T-cell (primary cell): Measurements from ENCODE around the gene ARID3A. TPM values are rescaled to one million over a fixed set of nuclear protein-coding genes. Genes with fewer than 3 reads are reported as not detected.

ENCODE experiments used
- ATAC-seq, 4 experiments: fragments of 200-7000 bp in 3 of 4; fragments of 150-1000 bp in 1 of 4; cut with Tn5 transposase; replicated peaks in 1 of 4; 1 replicate in 3 of 4; 2 replicates in 1 of 4; pipeline ENCODE4 v1.10.0; 2021; ENCODE audit warnings: moderate library complexity in 3 of 4, mild to moderate bottlenecking in 2 of 4, moderate number of reproducible peaks in 1 of 4
- CTCF ChIA-PET, 2 donors: fragments of 300-600 bp; sonication (Branson Sonifier 250); formaldehyde crosslinking; loops; one replicate each; lab custom pipeline; 2022; ENCODE audit warnings: antibody characterized with exemption in 2 of 2; lab: Charles Lee
- POLR2A ChIA-PET, 2 donors: fragments of 300-600 bp; sonication (Branson Sonifier 250); formaldehyde crosslinking; loops; one replicate each; lab custom pipeline; 2022; ENCODE audit warnings: antibody characterized with exemption in 2 of 2; lab: Charles Lee
- DNase-seq, 35 experiments: peaks; one replicate each; pipeline versions ENCODE4 v3.0.0 to v3.0.0-alpha.2; 2013 to 2023
- H3K27ac ChIP-seq: one replicate; pipeline ENCODE4 v1.5.1; 2013; ENCODE audit warnings: low read length
- H3K27me3 ChIP-seq, 2 experiments: replicated peaks in 1 of 2; 1 replicate in 1 of 2; 2 replicates in 1 of 2; pipeline versions ENCODE4 v1.6.1 to v1.7.0; 2013; ENCODE audit warnings: low read length in 1 of 2, mixed read lengths in 1 of 2; ENCODE audit not compliant: control insufficient read depth in 2 of 2, insufficient read depth in 2 of 2; ENCODE audit errors: extremely low read depth in 1 of 2
- H3K36me3 ChIP-seq, 2 donors: 1 replicate in 1 of 2; 2 replicates in 1 of 2; pipeline versions ENCODE4 v1.6.1 to v1.7.0; 2013; ENCODE audit warnings: low read length in 1 of 2; ENCODE audit not compliant: control insufficient read depth in 2 of 2, insufficient read depth in 1 of 2; ENCODE audit errors: extremely low read depth in 1 of 2
- H3K4me1 ChIP-seq, 2 experiments: 1 replicate in 1 of 2; 2 replicates in 1 of 2; pipeline versions ENCODE4 v1.6.1 to v1.7.0; 2013; ENCODE audit warnings: low read length in 2 of 2, mixed read lengths in 1 of 2; ENCODE audit not compliant: insufficient read depth in 2 of 2, control insufficient read depth in 1 of 2; ENCODE audit errors: extremely low read depth in 1 of 2
- H3K4me3 ChIP-seq, 2 donors: 1 replicate in 1 of 2; 2 replicates in 1 of 2; pipeline versions ENCODE4 v1.5.1 to v1.7.0; 2013; ENCODE audit warnings: mild to moderate bottlenecking in 2 of 2, low read length in 1 of 2, moderate library complexity in 1 of 2; ENCODE audit not compliant: control insufficient read depth in 1 of 2; ENCODE audit errors: extremely low read depth in 1 of 2
- H3K9me3 ChIP-seq: 2 replicates; pipeline ENCODE4 v1.7.0; 2013
- H3K27ac Mint-ChIP-seq, 2 donors: one replicate each; pipeline ENCODE4 v1.8.0; 2020 to 2021; ENCODE audit warnings: mild to moderate bottlenecking in 2 of 2, mixed read lengths in 2 of 2
- H3K27me3 Mint-ChIP-seq, 2 donors: one replicate each; pipeline ENCODE4 v1.8.0; 2021 to 2022; ENCODE audit warnings: mixed read lengths in 2 of 2
- H3K36me3 Mint-ChIP-seq: one replicate; pipeline ENCODE4 v1.8.0; 2021; ENCODE audit warnings: mixed read lengths
- H3K4me1 Mint-ChIP-seq, 3 donors: one replicate each; pipeline ENCODE4 v1.8.0; 2020 to 2022; ENCODE audit warnings: mixed read lengths in 3 of 3, mild to moderate bottlenecking in 1 of 3
- H3K4me3 Mint-ChIP-seq, 3 donors: one replicate each; pipeline ENCODE4 v1.8.0; 2020 to 2022; ENCODE audit warnings: mild to moderate bottlenecking in 3 of 3, mixed read lengths in 3 of 3, moderate library complexity in 3 of 3
- H3K9me3 Mint-ChIP-seq, 3 donors: one replicate each; pipeline ENCODE4 v1.8.0; 2020 to 2022; ENCODE audit warnings: mixed read lengths in 3 of 3
- WGBS: methylation state at CpG from one replicate; pipeline ENCODE4 v1.1.5; 2013; ENCODE audit warnings: missing lambda C conversion rate; ENCODE audit not compliant: insufficient coverage; 5-methylcytosine and 5-hydroxymethylcytosine counted together
- total RNA-seq, 35 experiments: library from RNA in 6 of 35; stranded (reverse) in 6 of 35; fragments of 120-200 nt in 1 of 35; gene quantifications; one replicate each; pipeline versions ENCODE4 v1.2.1 to v1.2.4 and lab custom pipeline; 2013 to 2026

Gene ARID3A
- total RNA-seq, 5 donors from 2014 or later (not counting 1 experiment from before 2014, with no cell fraction given), result 9.8 to 13.2 (median 12.0) TPM

DNA sequence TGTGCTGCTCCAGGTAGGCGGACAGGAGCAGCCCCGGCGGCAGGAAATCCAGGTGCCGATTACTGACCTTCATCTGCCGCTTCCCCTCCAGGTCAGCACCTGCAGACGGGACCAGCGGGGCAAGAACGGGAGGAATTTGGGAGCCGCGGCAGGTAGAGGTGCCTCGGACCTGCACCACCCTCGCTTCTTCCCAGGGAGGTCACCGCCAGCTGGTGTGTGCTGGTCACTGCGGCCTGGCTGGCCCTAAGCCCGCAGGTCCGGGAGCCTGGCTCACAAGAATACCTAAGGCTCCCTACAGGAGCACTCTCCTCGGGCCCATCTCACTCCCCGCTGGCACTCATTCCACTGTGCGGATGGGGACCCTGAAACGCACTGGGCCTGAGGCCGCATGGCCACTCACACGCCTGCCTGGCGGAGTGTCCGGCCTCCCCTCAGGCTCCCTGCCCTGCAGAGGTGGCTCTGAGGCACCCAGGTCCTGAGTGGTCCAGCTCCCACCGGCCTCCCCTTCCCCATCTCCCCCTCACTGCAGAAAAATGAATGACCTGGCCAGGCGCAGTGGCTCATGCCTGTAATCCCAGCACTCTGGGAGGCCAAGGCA lies 28.3 kb upstream of the ARID3A start:
- no peak overlapping the region for H3K27ac Mint-ChIP-seq

DNA sequence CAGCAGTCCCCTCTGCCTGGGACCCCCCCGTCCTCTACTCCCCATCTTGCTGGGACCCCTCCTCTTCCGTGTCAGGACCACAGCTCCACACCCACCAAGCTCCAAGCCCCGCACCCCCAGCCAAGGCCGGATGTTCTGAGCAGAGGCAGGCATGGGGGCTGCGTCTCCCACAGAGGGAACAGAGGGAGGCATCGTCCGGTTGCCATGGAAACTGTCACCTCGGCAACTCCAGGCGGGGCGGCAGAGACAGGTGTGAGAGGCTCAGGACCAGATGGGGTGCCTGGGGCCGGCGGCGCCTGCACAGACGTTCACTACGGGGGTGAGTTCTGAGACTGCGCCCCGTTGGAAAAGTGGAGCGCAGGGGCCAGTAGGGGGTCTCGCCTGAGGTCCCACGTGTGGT lies 27.2 kb upstream of the ARID3A start:
- H3K27me3 Mint-ChIP-seq, result no peaks in the 10 kb centered on the region
- Histone ChIP-seq H3K4me3 (no peak overlapping the region), H3K9me3 (no peaks in the 10 kb centered on the region), H3K36me3 (peaks cover 8 to 54% of the 10 kb centered on the region in 2 donors), H3K27ac (no peak overlapping the region), H3K27me3 (no peaks in the 10 kb centered on the region), H3K4me1 (peaks cover 0 to 51% of the 10 kb centered on the region in 2 experiments)
- H3K9me3 Mint-ChIP-seq, result no peaks in the 10 kb centered on the region
- ChIA-PET POLR2A (interaction anchor here (0.6 to 0.7 kb wide), 2 partner anchors 10 to 24 kb away, joined by 4 read pairs; no protein-coding TSS in a partner anchor), CTCF (no interaction called here)
- H3K36me3 Mint-ChIP-seq, result peaks cover 6% of the 10 kb centered on the region
- WGBS, result 75% methylated on average over 13 of the region's 20 CpGs
- peak; percentile 25 to 57 (median 34) for ATAC-seq
- H3K4me3 Mint-ChIP-seq, result no peak overlapping the region
- peak in 20 of 35 experiments; percentile 29 to 66 (median 48) for DNase-seq
- H3K4me1 Mint-ChIP-seq, result peaks cover 13 to 42% (median 24%) of the 10 kb centered on the region in 3 donors
- peak overlapping the region; percentile 16 to 31 for H3K27ac Mint-ChIP-seq

More for the DNA sequence above, 28.3 kb upstream of the ARID3A start:
- no peak for ATAC-seq
- 94% methylated on average over 25 of the region's 26 CpGs for WGBS
- ChIA-PET CTCF (interaction anchor here in 1 of 2 donors (0.7 kb wide), 2 partner anchors 14 to 271 kb away, joined by 4 to 6 read pairs; no protein-coding TSS in a partner anchor), POLR2A (no interaction called here)
- Histone ChIP-seq H3K27ac (no peak overlapping the region), H3K9me3 (no peaks in the 10 kb centered on the region), H3K4me1 (peaks cover 0 to 44% of the 10 kb centered on the region in 2 experiments), H3K36me3 (peaks cover 5 to 49% of the 10 kb centered on the region in 2 donors), H3K4me3 (no peak overlapping the region), H3K27me3 (no peaks in the 10 kb centered on the region)
- no peak for DNase-seq
- no peaks in the 10 kb centered on the region for H3K9me3 Mint-ChIP-seq
- peaks cover 0 to 4% of the 10 kb centered on the region in 2 donors for H3K27me3 Mint-ChIP-seq
- no peak overlapping the region for H3K4me3 Mint-ChIP-seq
- H3K4me1 Mint-ChIP-seq, result peaks cover 17 to 45% (median 26%) of the 10 kb centered on the region in 3 donors
- peaks cover 9% of the 10 kb centered on the region for H3K36me3 Mint-ChIP-seq

DNA sequence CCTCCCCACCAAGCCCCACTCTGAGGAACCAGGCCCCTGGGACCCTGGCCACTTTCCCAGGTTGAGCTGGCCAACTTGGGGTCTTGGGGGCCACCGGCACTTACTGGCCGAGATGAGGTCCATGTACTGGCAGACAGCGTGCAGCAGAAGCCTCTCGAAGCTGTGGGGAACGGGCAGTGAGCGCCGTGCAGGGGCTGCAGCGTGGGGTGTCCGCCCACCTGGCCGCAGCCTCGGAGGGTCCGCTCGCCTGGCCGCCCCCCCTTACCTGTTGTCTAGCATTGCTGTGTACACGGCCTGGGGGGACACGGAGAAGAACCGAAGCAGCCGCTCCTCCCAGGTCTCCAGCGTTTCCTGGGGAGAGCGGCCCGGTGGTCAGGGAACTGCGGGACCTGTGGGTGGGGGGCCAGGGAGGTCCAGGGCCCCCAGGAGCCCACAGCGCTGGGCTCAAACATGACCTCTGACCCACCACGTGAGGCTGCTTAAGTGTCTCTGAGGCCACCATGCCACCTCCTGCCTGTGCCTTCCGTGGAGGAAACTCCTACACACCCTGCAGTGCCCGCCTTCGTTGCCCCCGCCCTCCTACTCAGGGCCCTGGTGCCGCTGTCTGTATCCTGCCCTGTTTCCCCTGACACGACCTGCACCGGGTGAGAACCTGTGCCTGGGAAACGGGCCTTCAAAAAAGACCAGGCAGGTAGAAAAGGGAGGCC lies 26.3 kb upstream of the ARID3A start:
- Mint-ChIP-seq H3K36me3 (peaks cover 11% of the 10 kb centered on the region), H3K27me3 (no peaks in the 10 kb centered on the region), H3K4me3 (no peak overlapping the region), H3K27ac (no peak overlapping the region), H3K4me1 (peaks cover 13 to 41% (median 28%) of the 10 kb centered on the region in 3 donors), H3K9me3 (no peaks in the 10 kb centered on the region)
- Histone ChIP-seq H3K27ac (no peak overlapping the region), H3K27me3 (no peaks in the 10 kb centered on the region), H3K36me3 (peaks cover 8 to 59% of the 10 kb centered on the region in 2 donors), H3K4me3 (no peak overlapping the region), H3K9me3 (no peaks in the 10 kb centered on the region), H3K4me1 (peaks cover 0 to 54% of the 10 kb centered on the region in 2 experiments)
- POLR2A ChIA-PET, result interaction anchor here in 1 of 2 donors (0.6 kb wide), 1 partner anchor 16 kb away, joined by 4 read pairs; no protein-coding TSS in a partner anchor
- CTCF ChIA-PET, result no interaction called here
- DNase-seq (no peak), ATAC-seq (no peak)
- WGBS, result 88% methylated on average over 17 of the region's 32 CpGs

DNA sequence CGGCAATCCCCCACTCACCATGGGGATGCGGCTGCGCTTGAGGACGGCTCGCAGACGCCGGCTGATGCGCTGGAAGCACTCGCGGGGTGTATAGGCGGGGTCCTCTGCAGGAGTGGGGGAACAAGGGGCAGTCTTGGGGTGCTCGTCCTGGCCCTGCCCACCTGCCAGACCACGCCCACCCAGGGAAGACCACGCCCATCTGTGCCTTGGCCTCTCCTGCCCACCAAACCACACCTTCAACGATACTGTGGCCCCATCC lies 25.9 kb upstream of the ARID3A start:
- Histone ChIP-seq H3K4me3 (no peak overlapping the region), H3K36me3 (peaks cover 8 to 61% of the 10 kb centered on the region in 2 donors), H3K27me3 (no peaks in the 10 kb centered on the region), H3K4me1 (peaks cover 0 to 59% of the 10 kb centered on the region in 2 experiments), H3K27ac (peak overlapping the region; percentile 38), H3K9me3 (no peaks in the 10 kb centered on the region)
- Mint-ChIP-seq H3K27me3 (no peaks in the 10 kb centered on the region), H3K36me3 (peaks cover 12% of the 10 kb centered on the region), H3K9me3 (no peaks in the 10 kb centered on the region), H3K4me3 (no peak overlapping the region), H3K27ac (peak overlapping the region in 1 of 2 donors; percentile 43), H3K4me1 (peaks cover 18 to 46% (median 30%) of the 10 kb centered on the region in 3 donors)
- no peak for DNase-seq
- peak in 2 of 4 experiments; percentile 8 to 14 for ATAC-seq
- CTCF ChIA-PET, result no interaction called here
- POLR2A ChIA-PET, result no interaction called here
- 87% methylated on average over 13 of the region's 15 CpGs for WGBS

DNA sequence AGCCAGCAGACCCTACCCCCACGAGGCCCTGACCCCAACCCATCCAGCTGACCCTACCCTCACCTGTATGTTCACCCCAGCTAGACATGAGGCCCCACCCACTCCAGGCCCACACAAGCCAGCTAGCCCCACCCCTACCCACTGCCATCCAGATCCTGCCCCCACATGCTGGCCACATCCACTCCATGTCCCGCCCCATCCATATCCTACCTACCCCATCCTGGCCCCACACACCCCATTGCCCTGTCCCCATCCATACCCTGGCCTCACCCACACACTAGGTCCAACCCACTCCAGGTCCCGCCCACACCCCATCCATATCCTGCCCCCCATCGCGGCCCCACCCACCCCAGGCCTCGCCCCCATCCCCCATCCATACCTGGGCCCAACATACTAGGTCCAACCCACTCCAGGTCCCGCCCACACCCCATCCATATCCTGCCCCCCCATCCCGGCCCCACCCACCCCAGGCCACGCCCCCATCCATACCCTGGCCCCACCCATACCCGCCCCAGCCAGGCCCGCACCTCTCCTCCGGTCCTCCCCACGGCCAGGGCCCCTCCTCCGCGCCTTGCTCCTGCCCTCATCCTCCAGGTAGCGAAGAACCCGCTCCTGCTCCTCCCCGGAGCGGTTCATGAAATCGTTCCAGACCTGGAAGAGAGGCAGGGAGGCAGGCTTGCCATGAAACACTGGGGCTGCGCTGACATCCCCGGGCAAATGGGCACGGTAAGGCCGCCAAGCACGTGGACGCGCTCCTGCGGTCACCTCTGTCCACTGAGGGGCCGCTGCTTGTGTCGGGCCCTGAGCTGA lies 25.3 kb upstream of the ARID3A start:
- Mint-ChIP-seq H3K4me1 (peaks cover 23 to 51% (median 33%) of the 10 kb centered on the region in 3 donors), H3K4me3 (no peak overlapping the region), H3K9me3 (no peaks in the 10 kb centered on the region), H3K36me3 (peaks cover 12% of the 10 kb centered on the region), H3K27me3 (no peaks in the 10 kb centered on the region), H3K27ac (peak overlapping the region in 1 of 2 donors; percentile 43)
- Histone ChIP-seq H3K4me1 (peaks cover 0 to 61% of the 10 kb centered on the region in 2 experiments), H3K27me3 (no peaks in the 10 kb centered on the region), H3K36me3 (peaks cover 8 to 61% of the 10 kb centered on the region in 2 donors), H3K9me3 (no peaks in the 10 kb centered on the region), H3K27ac (peak overlapping the region; percentile 38), H3K4me3 (no peak overlapping the region)
- ATAC-seq (peak; percentile 48 to 64 (median 52)), DNase-seq (peak in 19 of 35 experiments; percentile 17 to 58 (median 45))
- CTCF ChIA-PET, result no interaction called here
- POLR2A ChIA-PET, result no interaction called here
- WGBS, result 97% methylated on average over 23 of the region's 30 CpGs
